Endothelial cell of umbilical vein (primary cell): ENCODE results near the gene C1orf159. TPM values are rescaled to one million over a fixed set of nuclear protein-coding genes. Genes with fewer than 3 reads are reported as not detected.

Experiments
- BruUV-seq: library from RNA; stranded (reverse); fragments of 400-500 nt; replicated peaks from 2 replicates; lab custom pipeline; 2021; lab: Mats Ljungman, UMichigan
- CTCF ChIA-PET: fragments of 300-600, 350-600 bp; sonication (Branson Sonifier 250); formaldehyde crosslinking; loops from one replicate; lab custom pipeline; 2021; ENCODE audit warnings: antibody characterized with exemption, inconsistent platforms; lab: Charles Lee
- POLR2A ChIA-PET: fragments of 300-600, 350-600 bp; sonication (Branson Sonifier 250); formaldehyde crosslinking; loops from one replicate; lab custom pipeline; 2021; ENCODE audit warnings: antibody characterized with exemption, inconsistent platforms; lab: Charles Lee
- DNase-seq: peaks from one replicate; pipeline ENCODE4 v3.0.0-alpha.2; 2011; ENCODE audit warnings: low read depth, low spot score
- FAIRE-seq: peaks from 2 replicates; lab custom pipeline; 2011; peaks lifted over from hg19 to GRCh38; lab: Jason Lieb, UNC
- H2AFZ ChIP-seq: 2 replicates; pipeline ENCODE4 v1.6.0; 2012; ENCODE audit warnings: low read depth, low read length, control low read depth, inconsistent platforms
- H3K27ac ChIP-seq: 2 replicates; pipeline ENCODE4 v1.5.1; 2011; ENCODE audit warnings: low read depth, mild to moderate bottlenecking, control low read depth, low read length, moderate library complexity; ENCODE audit not compliant: insufficient read depth
- H3K27me3 ChIP-seq, 2 experiments: 2 replicates each; pipeline versions ENCODE4 v1.6.0 to v1.6.1; 2011; ENCODE audit warnings: low read length in 2 of 2, mixed read lengths in 1 of 2; ENCODE audit not compliant: control insufficient read depth in 2 of 2, insufficient read depth in 2 of 2
- H3K36me3 ChIP-seq, 2 experiments: 2 replicates in 1 of 2; 3 replicates in 1 of 2; pipeline ENCODE4 v1.5.1; 2011; ENCODE audit warnings: low read length in 2 of 2, mild to moderate bottlenecking in 1 of 2, moderate library complexity in 1 of 2; ENCODE audit not compliant: control insufficient read depth in 2 of 2, insufficient read depth in 2 of 2; ENCODE audit errors: extremely low read depth in 1 of 2
- H3K4me1 ChIP-seq: 3 replicates; pipeline ENCODE4 v1.5.1; 2011; ENCODE audit warnings: mild to moderate bottlenecking, low read length; ENCODE audit not compliant: control insufficient read depth, insufficient read depth; ENCODE audit errors: extremely low read depth
- H3K4me2 ChIP-seq: 2 replicates; pipeline ENCODE4 v1.6.1; 2011; ENCODE audit warnings: low read length, control low read depth, mixed read lengths; ENCODE audit not compliant: insufficient read depth
- H3K4me3 ChIP-seq, 3 experiments: fragments of 200-600 bp in 1 of 3; sonication (generic), shearing (Covaris generic) in 1 of 3; replicated peaks in 1 of 3; 2 replicates each; pipeline ENCODE4 v1.5.1; 2011 to 2016; ENCODE audit warnings: control low read depth in 3 of 3, low read length in 3 of 3, mild to moderate bottlenecking in 2 of 3, inconsistent platforms in 1 of 3, low read depth in 1 of 3, moderate library complexity in 1 of 3; ENCODE audit not compliant: insufficient read depth in 1 of 3
- H3K79me2 ChIP-seq: 2 replicates; pipeline ENCODE4 v1.6.0; 2012; ENCODE audit warnings: low read length, inconsistent platforms; ENCODE audit not compliant: control insufficient read depth, insufficient read depth
- H3K9ac ChIP-seq: replicated peaks from 2 replicates; pipeline ENCODE3; 2011; ENCODE audit warnings: low read length, control low read depth; ENCODE audit not compliant: insufficient read depth; ENCODE audit errors: extremely low read depth
- H3K9me1 ChIP-seq: replicated peaks from 3 replicates; pipeline ENCODE4 v1.6.0; 2011; ENCODE audit warnings: mild to moderate bottlenecking, low read length; ENCODE audit not compliant: control insufficient read depth, insufficient read depth; ENCODE audit errors: extremely low read depth
- H3K9me3 ChIP-seq: replicated peaks from 2 replicates; pipeline ENCODE4 v1.5.1; 2012; ENCODE audit warnings: low read length, inconsistent platforms; ENCODE audit not compliant: control insufficient read depth, insufficient read depth
- H4K20me1 ChIP-seq: replicated peaks from 2 replicates; pipeline ENCODE3; 2011; ENCODE audit warnings: mild to moderate bottlenecking, low read length; ENCODE audit not compliant: control insufficient read depth, insufficient read depth; ENCODE audit errors: extremely low read depth
- CTCF ChIP-seq, 2 donors: IDR thresholded peaks; 1 replicate in 1 of 2; 2 replicates in 1 of 2; pipeline ENCODE4 v1.5.1; 2011; ENCODE audit warnings: low read length in 2 of 2, mild to moderate bottlenecking in 2 of 2, moderate library complexity in 2 of 2, control low read depth in 1 of 2, inconsistent platforms in 1 of 2, low read depth in 1 of 2; ENCODE audit not compliant: insufficient read depth in 1 of 2; ENCODE audit errors: extremely low read depth in 1 of 2
- EZH2 ChIP-seq: IDR thresholded peaks from 2 replicates; pipeline ENCODE4 v1.6.1; 2012; ENCODE audit warnings: borderline replicate concordance, low read depth, mild to moderate bottlenecking, moderate library complexity, low read length, inconsistent platforms; ENCODE audit not compliant: severe bottlenecking
- GATA2 ChIP-seq: IDR thresholded peaks from 2 replicates; pipeline ENCODE4 v1.7.0; 2011; ENCODE audit warnings: low read depth, mild to moderate bottlenecking, moderate library complexity, mixed read lengths, low read length; ENCODE audit not compliant: insufficient read length, insufficient read depth
- MYC ChIP-seq: IDR thresholded peaks from one replicate; pipeline ENCODE4 v1.6.1; 2011; ENCODE audit warnings: mild to moderate bottlenecking, low read depth, low read length
- POLR2A ChIP-seq: IDR thresholded peaks from 2 replicates; pipeline ENCODE4 v1.6.1; 2012; ENCODE audit warnings: low read depth, mild to moderate bottlenecking, control low read depth, low read length
- POLR2AphosphoS5 ChIP-seq: IDR thresholded peaks from 2 replicates; pipeline ENCODE4 v1.6.1; 2012; ENCODE audit warnings: low read depth, mild to moderate bottlenecking, control low read depth, low read length, moderate library complexity; ENCODE audit not compliant: insufficient read depth
- dilution Hi-C: fragments of 300-500 bp; cut with MboI; formaldehyde crosslinking; loops from one replicate; pipeline ENCODE4 v1.15.0; 2019; ENCODE audit warnings: low sequenced_read_pairs; ENCODE audit not compliant: extremely low pct_ligation_motif_present
- intact Hi-C: fragments of 100-400 bp; cut with micrococcal nuclease; formaldehyde crosslinking; loops from one replicate; pipeline ENCODE4 v1.10.0; 2022
- polyA plus RNA-seq, 4 experiments: library from polyadenylated mRNA; depleted of rRNA in 3 of 4; stranded (reverse) in 3 of 4; unstranded in 1 of 4; fragments of >200 nt; gene quantifications; 2 replicates each; pipeline versions ENCODE4 v1.2.1 to v1.2.3, GENCODE V29; 2011 to 2012; ENCODE audit warnings: missing spikeins in 1 of 4
- total RNA-seq: library from RNA; stranded (reverse); gene quantifications from 2 replicates; pipeline ENCODE4 v1.2.3, GENCODE V29; 2021
- TF ChIP-seq, protein P1 (sequence below): IDR thresholded peaks from 2 replicates; pipeline ENCODE4 v1.6.1; 2011; ENCODE audit not compliant: insufficient read depth, insufficient read length

C1orf159 gene
- total and polyA plus RNA-seq, 2 donors (not counting 3 experiments of a cell fraction or from before 2014, with no cell fraction given) = 16.1 to 20.1 TPM

GRCh38 chr1:1051127-1051810 is 64.6 kb downstream of the C1orf159 start:
- Histone ChIP-seq H3K9me3 (no peaks in the 10 kb centered on the region), H3K79me2 (no peaks in the 10 kb centered on the region), H3K9me1 (no peaks in the 10 kb centered on the region), H4K20me1 (no peaks in the 10 kb centered on the region), H3K27ac (no peak overlapping the region), H3K36me3 (peaks cover 0 to 18% of the 10 kb centered on the region in 2 experiments), H3K4me3 (no peak overlapping the region), H3K27me3 (no peaks in the 10 kb centered on the region), H3K9ac (no peak overlapping the region), H2AFZ (no peak overlapping the region), H3K4me1 (no peaks in the 10 kb centered on the region), H3K4me2 (no peak overlapping the region)
- ChIA-PET CTCF (no interaction called here), POLR2A (no interaction called here)
- dilution Hi-C loops (no loop called here), intact Hi-C loops (no loop called here)
- BruUV-seq = no TSS peak
- no peak for FAIRE-seq
- TF ChIP-seq CTCF (IDR thresholded peaks at IDR 0.05; ENCODE audit: extremely low read depth in 1 of 2, insufficient read depth in 1 of 2, low read depth in 1 of 2, low read length in 2 of 2) = no peak
- no peak for TF ChIP-seq POLR2A
- TF ChIP-seq POLR2AphosphoS5 = no peak
- TF ChIP-seq GATA2 = no peak
- TF ChIP-seq, protein P1, sequence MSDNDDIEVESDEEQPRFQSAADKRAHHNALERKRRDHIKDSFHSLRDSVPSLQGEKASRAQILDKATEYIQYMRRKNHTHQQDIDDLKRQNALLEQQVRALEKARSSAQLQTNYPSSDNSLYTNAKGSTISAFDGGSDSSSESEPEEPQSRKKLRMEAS = no peak
- no peak for TF ChIP-seq EZH2
- TF ChIP-seq MYC = no peak
- DNase-seq = no peak
